K562 (cell line): ENCODE measurements around the gene MGRN1. TPM values are rescaled to one million over a fixed set of nuclear protein-coding genes. Genes with fewer than 3 reads are reported as not detected.
A peak's percentile ranks its signal among the peaks of the same experiment; 100 is the strongest.

Experiments
- ATAC-seq: fragments of 200-7000 bp; cut with Tn5 transposase; 3 replicates; pipeline ENCODE4 v1.9.1; 2020; ENCODE audit warnings: moderate library complexity
- BruUV-seq: library from RNA; stranded (reverse); fragments of 400-500 nt; replicated peaks from 2 replicates; lab custom pipeline; 2021; lab: Mats Ljungman, UMichigan
- CTCF ChIA-PET: fragments of 300-600 bp; formaldehyde crosslinking; extraction: SDS; loops from one replicate; lab custom pipeline; 2021; ENCODE audit warnings: low intra/inter-chr PET ratio; lab: Yijun Ruan, JAX
- POLR2A ChIA-PET: fragments of 300-600, 350-650 bp; sonication (Branson Sonifier 250); formaldehyde crosslinking; extraction: SDS; loops from one replicate; lab custom pipeline; 2021; ENCODE audit warnings: antibody characterized with exemption, inconsistent platforms; lab: Yijun Ruan, JAX
- DNase-seq, 4 experiments: peaks; one replicate each; pipeline versions ENCODE4 v3.0.0 to v3.0.0-alpha.2; 2011 to 2018; ENCODE audit warnings: low spot score in 3 of 4, mixed read lengths in 3 of 4; ENCODE audit errors: extremely low read depth in 1 of 4
- FAIRE-seq: peaks from 2 replicates; lab custom pipeline; 2011; peaks lifted over from hg19 to GRCh38; lab: Jason Lieb, UNC
- H2AFZ ChIP-seq: 2 replicates; pipeline ENCODE4 v1.6.0; 2011; ENCODE audit warnings: low read depth, low read length, control low read depth, inconsistent platforms
- H3K27ac ChIP-seq: fragments of 200-600 bp; 3 replicates; pipeline ENCODE4 v1.8.0; 2011; ENCODE audit warnings: low read depth, mild to moderate bottlenecking, control low read depth, inconsistent platforms, low read length, moderate library complexity, mixed read lengths; ENCODE audit errors: extremely low read depth
- H3K27me3 ChIP-seq, 2 experiments: fragments of 300-600 bp in 1 of 2; 2 replicates in 1 of 2; 3 replicates in 1 of 2; pipeline versions ENCODE4 v1.6.0 to v1.8.0; 2011; ENCODE audit warnings: inconsistent platforms in 2 of 2, low read length in 2 of 2, mild to moderate bottlenecking in 1 of 2, mixed read lengths in 1 of 2, moderate library complexity in 1 of 2; ENCODE audit not compliant: control insufficient read depth in 2 of 2, insufficient read depth in 2 of 2
- H3K36me3 ChIP-seq: fragments of 300-600 bp; 3 replicates; pipeline ENCODE4 v1.8.0; 2011; ENCODE audit warnings: mild to moderate bottlenecking, low read length, inconsistent platforms; ENCODE audit not compliant: control insufficient read depth, insufficient read depth
- H3K4me1 ChIP-seq, 2 experiments: fragments of 200-600 bp in 1 of 2; replicated peaks in 1 of 2; 2 replicates in 1 of 2; 3 replicates in 1 of 2; pipeline versions ENCODE4 v1.5.1 to v1.8.0; 2011; ENCODE audit warnings: inconsistent platforms in 2 of 2, low read length in 2 of 2, mild to moderate bottlenecking in 1 of 2, mixed read lengths in 1 of 2, moderate library complexity in 1 of 2; ENCODE audit not compliant: control insufficient read depth in 2 of 2, insufficient read depth in 2 of 2
- H3K4me2 ChIP-seq: 2 replicates; pipeline ENCODE4 v1.6.1; 2011; ENCODE audit warnings: low read length, control low read depth, inconsistent platforms, mixed read lengths; ENCODE audit not compliant: insufficient read depth
- H3K4me3 ChIP-seq: fragments of 200-600 bp; sonication (generic), shearing (Covaris generic); 2 replicates; pipeline ENCODE4 v1.5.1; 2016; ENCODE audit warnings: control low read depth, inconsistent platforms
- H3K79me2 ChIP-seq: fragments of 200-600 bp; 3 replicates; pipeline ENCODE4 v1.8.0; 2011; ENCODE audit warnings: low read length, inconsistent platforms; ENCODE audit not compliant: control insufficient read depth, insufficient read depth
- H3K9ac ChIP-seq, 2 experiments: 2 replicates each; pipeline versions ENCODE4 v1.6.0 to v1.6.1; 2011; ENCODE audit warnings: low read depth in 2 of 2, low read length in 2 of 2, control low read depth in 1 of 2, inconsistent platforms in 1 of 2, mild to moderate bottlenecking in 1 of 2, mixed read lengths in 1 of 2; ENCODE audit not compliant: insufficient read depth in 1 of 2
- H3K9me1 ChIP-seq: one replicate; pipeline ENCODE4 v1.6.0; 2011; ENCODE audit warnings: inconsistent platforms, mild to moderate bottlenecking, low read length, moderate library complexity; ENCODE audit not compliant: control insufficient read depth, insufficient read depth
- H3K9me3 ChIP-seq: replicated peaks from 2 replicates; pipeline ENCODE4 v1.5.1; 2011; ENCODE audit warnings: low read depth, low read length, inconsistent platforms; ENCODE audit not compliant: control insufficient read depth, insufficient read depth
- H4K20me1 ChIP-seq: replicated peaks from 2 replicates; pipeline ENCODE4 v1.6.1; 2011; ENCODE audit warnings: low read length, inconsistent platforms, mixed read lengths; ENCODE audit not compliant: control insufficient read depth, insufficient read depth
- EZH2 ChIP-seq: IDR thresholded peaks from 2 replicates; pipeline ENCODE4 v1.6.1; 2012; ENCODE audit warnings: low read depth, mild to moderate bottlenecking, inconsistent platforms, low read length, borderline replicate concordance
- HMG20A ChIP-seq: fragments of 450-650 bp; formaldehyde crosslinking; conservative IDR thresholded peaks from 2 replicates; pipeline ENCODE4 v1.4.0; 2020; ENCODE audit warnings: mild to moderate bottlenecking, mixed read lengths
- KHSRP ChIP-seq: fragments of 450-650 bp; IDR thresholded peaks from 2 replicates; pipeline ENCODE4 v1.6.1; 2017
- POLR2G ChIP-seq: fragments of 200-400 bp; formaldehyde crosslinking; IDR thresholded peaks from 2 replicates; pipeline ENCODE4 v1.6.1; 2017; ENCODE audit warnings: low read depth, mild to moderate bottlenecking, antibody characterized with exemption, low read length, moderate library complexity
- SIX5 ChIP-seq, 2 experiments: IDR thresholded peaks; 2 replicates each; pipeline ENCODE4 v1.6.1; 2011; ENCODE audit warnings: low read length in 2 of 2, borderline replicate concordance in 1 of 2, low read depth in 1 of 2, mild to moderate bottlenecking in 1 of 2, moderate library complexity in 1 of 2; ENCODE audit not compliant: insufficient read depth in 1 of 2
- U2AF1 ChIP-seq: fragments of 200-400 bp; formaldehyde crosslinking; optimal IDR thresholded peaks from 2 replicates; pipeline ENCODE3; 2017; ENCODE audit warnings: mild to moderate bottlenecking, low read depth, low read length, moderate library complexity
- ZNF124 ChIP-seq: sonication (generic); formaldehyde crosslinking; IDR thresholded peaks from 2 replicates; pipeline ENCODE4 v1.8.1; 2022; ENCODE audit warnings: missing genetic modification reagents
- ZNF444 ChIP-seq: fragments of 250-450 bp; sonication (Bioruptor Pico); IDR thresholded peaks from 2 replicates; pipeline ENCODE4 v1.4.0; 2020; ENCODE audit warnings: mild to moderate bottlenecking, moderate library complexity
- WGBS: fragments of 100-300 bp; shearing (Covaris generic); methylation state at CpG from one replicate; pipeline ENCODE4 v1.1.6; 2016; ENCODE audit warnings: low coverage, mixed read lengths; ENCODE audit not compliant: insufficient coverage; ENCODE audit errors: missing lambda C conversion rate; 5-methylcytosine and 5-hydroxymethylcytosine counted together
- in situ Hi-C: fragments of 300-500 bp; cut with MboI; formaldehyde crosslinking; loops from 4 replicates; pipeline ENCODE4 v1.15.0; 2018; ENCODE audit warnings: inconsistent platforms, mixed read lengths
- intact Hi-C: fragments of 100-400 bp; cut with micrococcal nuclease; formaldehyde crosslinking; loops from 2 replicates; pipeline ENCODE4 v1.14.2; 2022
- polyA plus RNA-seq, 8 experiments: library from polyadenylated mRNA; depleted of rRNA in 4 of 8; stranded (reverse) in 5 of 8; unstranded in 3 of 8; fragments of >200 nt; fragmentation: Nextera tagmentation in 2 of 8; fragmentation: Illumina TruSeq in 1 of 8; extraction: Ambion mirVana in 2 of 8; extraction: Trizol in 1 of 8; gene quantifications; 2 replicates each; pipeline versions ENCODE4 v1.2.1 to v1.2.3, GENCODE V29; 2011 to 2014; ENCODE audit warnings: inconsistent platforms in 1 of 8, missing spikeins in 1 of 8
- total RNA-seq, 7 experiments: library from RNA; depleted of rRNA in 6 of 7; stranded (reverse); fragments of >200 nt in 6 of 7; fragmentation: Illumina TruSeq in 2 of 7; extraction: Trizol in 2 of 7; gene quantifications; 2 replicates each; pipeline versions ENCODE4 v1.2.1 to v1.2.3, GENCODE V29; 2011 to 2021; ENCODE audit warnings: low replicate concordance in 1 of 7
- TF ChIP-seq, protein P1 (sequence below): fragments of 450-650 bp; IDR thresholded peaks from 2 replicates; pipeline ENCODE4 v1.6.1; 2016
- TF ChIP-seq, protein P2 (sequence below): fragments of 250-450 bp; sonication (Bioruptor Pico); IDR thresholded peaks from 2 replicates; pipeline ENCODE4 v1.5.0; 2021; ENCODE audit warnings: mild to moderate bottlenecking, moderate library complexity
- TF ChIP-seq, protein P3 (sequence below), 2 experiments: fragments of 450-650 bp in 1 of 2; IDR thresholded peaks; 2 replicates each; pipeline ENCODE4 v1.6.1; 2011 to 2017; ENCODE audit warnings: low read depth in 2 of 2, antibody characterized with exemption in 1 of 2, borderline replicate concordance in 1 of 2, low read length in 1 of 2, mild to moderate bottlenecking in 1 of 2, mixed read lengths in 1 of 2; ENCODE audit not compliant: control insufficient read depth in 1 of 2
- TF ChIP-seq, protein P4 (sequence below): fragments of 250-450 bp; sonication (Bioruptor Pico); IDR thresholded peaks from 2 replicates; pipeline ENCODE4 v1.9.0; 2021; ENCODE audit warnings: mild to moderate bottlenecking

The MGRN1 gene
- total and polyA plus RNA-seq, 9 of the 15 experiments (the other 6 are each of a cell fraction or from before 2014, with no cell fraction given): 0.15 to 37.9 (median 6.0) TPM

DNA sequence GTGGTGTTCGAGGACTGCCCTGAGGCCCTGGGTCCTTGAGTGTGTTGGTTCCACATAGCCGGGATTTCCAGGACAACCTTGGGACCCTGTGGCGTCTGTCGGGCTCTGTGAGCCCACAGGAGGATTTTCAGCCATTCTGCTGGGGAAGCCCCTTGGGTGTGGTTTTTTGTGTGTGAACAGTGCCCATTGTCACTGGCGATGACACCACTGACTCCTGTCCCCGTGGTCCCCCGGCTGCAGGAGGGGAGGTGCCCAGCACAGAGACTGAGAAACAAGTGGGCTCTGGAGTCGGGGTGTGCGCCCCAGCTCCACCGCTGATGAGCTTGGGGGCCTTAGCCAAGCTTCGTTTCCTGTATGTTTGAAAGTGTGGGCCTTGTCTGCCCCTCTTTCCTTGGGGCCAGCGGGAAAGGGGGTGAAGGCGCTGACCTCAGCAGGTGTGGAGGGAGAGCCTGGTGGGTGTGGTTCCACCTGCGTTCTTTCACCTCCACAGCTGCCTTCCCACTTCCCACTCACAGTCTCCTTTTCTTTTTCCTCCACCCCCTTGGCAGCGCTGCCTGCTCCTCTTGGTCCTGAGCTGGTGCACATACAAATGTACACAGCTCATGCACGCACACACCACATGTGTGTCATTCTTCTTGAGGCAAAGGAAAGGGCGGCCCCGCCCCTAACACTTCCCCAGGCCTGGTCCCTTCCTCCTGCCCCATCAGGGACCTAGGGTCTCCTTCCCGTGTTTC is 16.1 kb downstream of the MGRN1 start:
- 82% methylated on average over 16 of the region's 19 CpGs for WGBS
- DNase-seq (no peak), FAIRE-seq (no peak), ATAC-seq (peak; percentile 35; the same call in 2 of the 3 replicates)
- no peaks in the 10 kb centered on the region for H3K9me3 ChIP-seq
- no TSS peak for BruUV-seq
- peaks cover 4% of the 10 kb centered on the region; the same call in 1 of the 2 replicates for H4K20me1 ChIP-seq
- H3K27ac ChIP-seq: no peak overlapping the region
- POLR2A ChIA-PET: interaction anchor here (0.5 to 0.7 kb wide), 4 partner anchors 8 to 323 kb away, joined by 3 to 5 read pairs (median 3); no protein-coding TSS in a partner anchor
- no peak overlapping the region for H2AFZ ChIP-seq
- intact Hi-C loops (no loop called here), in situ Hi-C loops (no loop called here)
- peaks cover 12% of the 10 kb centered on the region; the same call in 1 of the 3 replicates for H3K36me3 ChIP-seq
- H3K4me1 ChIP-seq: peaks cover 0 to 31% of the 10 kb centered on the region in 2 experiments; a peak in 1 of 5 replicates
- H3K4me3 ChIP-seq: no peak overlapping the region
- H3K4me2 ChIP-seq: no peak overlapping the region
- H3K9ac ChIP-seq: no peak overlapping the region; a peak in 1 of 4 replicates
- no peaks in the 10 kb centered on the region for H3K27me3 ChIP-seq
- no peaks in the 10 kb centered on the region for H3K9me1 ChIP-seq
- CTCF ChIA-PET: interaction anchor here (0.8 kb wide), 1 partner anchor 10 kb away, joined by 3 read pairs; no protein-coding TSS in a partner anchor
- peaks cover 40% of the 10 kb centered on the region for H3K79me2 ChIP-seq
- TF ChIP-seq, protein P1, sequence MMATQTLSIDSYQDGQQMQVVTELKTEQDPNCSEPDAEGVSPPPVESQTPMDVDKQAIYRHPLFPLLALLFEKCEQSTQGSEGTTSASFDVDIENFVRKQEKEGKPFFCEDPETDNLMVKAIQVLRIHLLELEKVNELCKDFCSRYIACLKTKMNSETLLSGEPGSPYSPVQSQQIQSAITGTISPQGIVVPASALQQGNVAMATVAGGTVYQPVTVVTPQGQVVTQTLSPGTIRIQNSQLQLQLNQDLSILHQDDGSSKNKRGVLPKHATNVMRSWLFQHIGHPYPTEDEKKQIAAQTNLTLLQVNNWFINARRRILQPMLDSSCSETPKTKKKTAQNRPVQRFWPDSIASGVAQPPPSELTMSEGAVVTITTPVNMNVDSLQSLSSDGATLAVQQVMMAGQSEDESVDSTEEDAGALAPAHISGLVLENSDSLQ: no peak
- TF ChIP-seq, protein P2, sequence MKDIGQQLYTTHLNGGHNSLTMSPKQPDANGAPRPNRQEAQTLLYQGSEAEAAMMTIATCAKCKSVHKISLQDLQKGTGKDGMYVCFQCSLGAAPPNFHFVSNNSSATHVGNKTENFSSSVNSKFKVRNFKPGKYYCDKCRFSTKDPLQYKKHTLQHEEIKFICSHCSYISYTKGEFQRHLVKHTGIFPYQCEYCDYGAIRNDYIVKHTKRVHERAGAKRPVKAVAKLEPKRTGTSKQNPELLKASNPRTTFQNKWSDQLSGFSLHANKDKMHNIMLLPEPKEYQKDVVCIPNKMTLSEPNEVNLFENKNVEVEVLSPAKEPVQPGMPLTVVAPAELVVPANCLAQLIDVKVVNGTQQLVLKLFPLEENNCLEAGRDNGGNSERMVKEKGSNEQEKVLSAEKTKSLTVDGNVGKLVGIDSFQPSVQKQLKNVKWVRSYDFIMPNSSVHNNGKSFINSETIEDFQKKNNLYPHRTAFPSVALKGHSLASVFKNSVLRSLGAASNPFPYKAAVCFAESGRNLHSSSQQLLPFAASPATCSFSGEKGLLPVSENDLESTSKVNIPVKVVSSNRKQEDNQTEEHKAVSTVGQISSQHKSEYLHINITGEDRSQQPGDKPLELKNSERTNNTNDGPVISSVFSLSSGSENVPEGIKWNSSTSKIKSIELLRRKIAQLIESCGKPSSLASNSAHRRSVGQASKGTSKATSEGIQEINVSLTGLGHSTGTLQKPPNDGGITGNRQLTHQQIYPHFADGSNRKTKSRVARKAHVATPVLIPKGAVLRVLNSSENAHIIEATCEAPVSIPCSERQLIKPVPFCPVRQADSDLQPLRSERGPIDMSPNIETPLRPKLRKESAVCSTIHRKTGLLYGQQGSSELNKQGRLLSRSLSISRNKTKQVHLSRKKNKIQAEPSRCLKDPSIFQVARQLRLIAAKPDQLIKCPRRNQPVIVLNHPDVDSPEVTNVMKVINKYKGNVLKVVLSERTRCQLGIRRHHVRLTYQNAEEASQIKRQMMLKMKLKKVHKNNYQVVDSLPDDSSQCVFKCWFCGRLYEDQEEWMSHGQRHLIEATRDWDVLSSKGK (CRISPR knock-in tag): no peak
- TF ChIP-seq ZNF124 (no peak), HMG20A (CRISPR knock-in tag) (no peak), POLR2G (no peak), KHSRP (no peak), ZNF444 (CRISPR knock-in tag) (no peak), SIX5 (IDR thresholded peaks at IDR 0.05; ENCODE audit: borderline replicate concordance in 1 of 2, insufficient read depth in 1 of 2, low read depth in 1 of 2, low read length in 2 of 2) (no peak), U2AF1 (no peak), EZH2 (no peak)
- TF ChIP-seq, protein P3, sequence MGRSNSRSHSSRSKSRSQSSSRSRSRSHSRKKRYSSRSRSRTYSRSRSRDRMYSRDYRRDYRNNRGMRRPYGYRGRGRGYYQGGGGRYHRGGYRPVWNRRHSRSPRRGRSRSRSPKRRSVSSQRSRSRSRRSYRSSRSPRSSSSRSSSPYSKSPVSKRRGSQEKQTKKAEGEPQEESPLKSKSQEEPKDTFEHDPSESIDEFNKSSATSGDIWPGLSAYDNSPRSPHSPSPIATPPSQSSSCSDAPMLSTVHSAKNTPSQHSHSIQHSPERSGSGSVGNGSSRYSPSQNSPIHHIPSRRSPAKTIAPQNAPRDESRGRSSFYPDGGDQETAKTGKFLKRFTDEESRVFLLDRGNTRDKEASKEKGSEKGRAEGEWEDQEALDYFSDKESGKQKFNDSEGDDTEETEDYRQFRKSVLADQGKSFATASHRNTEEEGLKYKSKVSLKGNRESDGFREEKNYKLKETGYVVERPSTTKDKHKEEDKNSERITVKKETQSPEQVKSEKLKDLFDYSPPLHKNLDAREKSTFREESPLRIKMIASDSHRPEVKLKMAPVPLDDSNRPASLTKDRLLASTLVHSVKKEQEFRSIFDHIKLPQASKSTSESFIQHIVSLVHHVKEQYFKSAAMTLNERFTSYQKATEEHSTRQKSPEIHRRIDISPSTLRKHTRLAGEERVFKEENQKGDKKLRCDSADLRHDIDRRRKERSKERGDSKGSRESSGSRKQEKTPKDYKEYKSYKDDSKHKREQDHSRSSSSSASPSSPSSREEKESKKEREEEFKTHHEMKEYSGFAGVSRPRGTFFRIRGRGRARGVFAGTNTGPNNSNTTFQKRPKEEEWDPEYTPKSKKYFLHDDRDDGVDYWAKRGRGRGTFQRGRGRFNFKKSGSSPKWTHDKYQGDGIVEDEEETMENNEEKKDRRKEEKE (IDR thresholded peaks at IDR 0.05; ENCODE audit: borderline replicate concordance in 1 of 2, control insufficient read depth in 1 of 2, low read depth in 2 of 2, low read length in 1 of 2): no peak
- TF ChIP-seq, protein P4, sequence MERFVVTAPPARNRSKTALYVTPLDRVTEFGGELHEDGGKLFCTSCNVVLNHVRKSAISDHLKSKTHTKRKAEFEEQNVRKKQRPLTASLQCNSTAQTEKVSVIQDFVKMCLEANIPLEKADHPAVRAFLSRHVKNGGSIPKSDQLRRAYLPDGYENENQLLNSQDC (CRISPR knock-in tag): no peak
